ENCODE results near the gene CYP4F11. TPM values are rescaled to one million over a fixed set of nuclear protein-coding genes. Genes with fewer than 3 reads are reported as not detected.
"Not testable (repeated sequence)": the region's sequence is repeated elsewhere in the genome, so short reads cannot be mapped to it uniquely, and the experiment has no call there.

CYP4F11 gene
- total RNA-seq, 1 experiment from 2014 or later: not detected

DNA sequence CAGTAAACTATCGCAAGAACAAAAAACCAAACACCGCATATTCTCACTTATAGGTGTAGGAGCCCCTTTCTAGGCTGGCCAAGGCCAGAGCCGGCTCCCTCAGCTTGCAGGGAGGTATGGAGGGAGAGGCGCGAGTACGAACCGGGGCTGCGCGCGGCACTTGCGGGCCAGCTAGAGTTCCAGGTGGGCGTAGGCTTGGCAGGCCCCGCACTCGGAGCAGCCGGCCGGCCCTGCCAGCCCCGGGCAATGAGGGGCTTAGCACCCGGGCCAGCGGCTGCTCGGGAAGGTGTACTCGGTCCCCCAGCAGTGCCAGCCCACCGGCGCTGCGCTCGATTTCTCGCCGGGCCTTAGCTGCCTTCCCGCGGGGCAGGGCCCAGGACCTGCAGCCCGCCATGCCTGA lies 34.8 kb downstream of the CYP4F11 start:
- CTCF ChIA-PET; H3K36me3 ChIP-seq (ENCODE audit: control insufficient read depth, insufficient read depth, low read length); H3K27me3 ChIP-seq (replicated peaks; ENCODE audit: control insufficient read depth, insufficient read depth, low read length); DNase-seq; H3K4me1 ChIP-seq; H3K36me3 Mint-ChIP-seq (ENCODE audit: insufficient read depth, unreplicated experiment); H3K4me3 Mint-ChIP-seq (ENCODE audit: unreplicated experiment); H3K4me1 Mint-ChIP-seq (ENCODE audit: low read depth, unreplicated experiment); BruUV-seq (replicated peaks); intact Hi-C loops (cut with micrococcal nuclease; ENCODE audit: unreplicated experiment); POLR2A ChIA-PET; H3K27ac Mint-ChIP-seq (ENCODE audit: unreplicated experiment); H3K27me3 Mint-ChIP-seq (ENCODE audit: insufficient read depth, unreplicated experiment); H3K4me3 ChIP-seq (ENCODE audit: low read depth, low read length); H3K9me3 ChIP-seq: not testable (repeated sequence)
- peaks cover 14% of the 10 kb centered on the region for H3K9me3 Mint-ChIP-seq (ENCODE audit: unreplicated experiment)

DNA sequence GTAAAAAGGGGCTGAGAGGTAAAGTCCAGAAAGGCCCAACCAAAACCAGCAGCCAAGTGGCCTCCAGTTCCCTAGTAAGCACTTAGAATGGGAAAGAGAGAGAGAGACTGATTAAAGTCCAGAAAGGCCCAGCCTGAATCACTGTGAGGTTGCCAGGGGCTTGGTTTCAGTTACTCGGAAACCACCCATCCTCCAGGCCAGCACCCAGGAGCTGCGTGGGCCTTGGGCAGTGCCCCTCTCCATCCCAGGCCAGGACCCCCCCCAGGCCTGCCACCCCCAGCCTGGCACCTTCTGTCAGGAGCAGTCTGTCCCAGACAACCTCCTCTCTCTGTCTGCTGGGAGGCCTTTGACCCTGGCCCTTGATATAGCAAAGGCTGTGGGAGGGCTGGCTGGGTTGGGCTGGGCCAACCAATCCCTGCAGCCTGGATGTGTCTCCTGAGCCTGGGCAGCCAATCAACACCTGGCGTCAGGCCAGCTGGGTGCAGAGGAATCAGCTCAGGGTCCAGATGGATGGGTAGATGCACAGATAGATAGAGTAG lies 36.5 kb downstream of the CYP4F11 start, which contains the start of gene CYP4F2:
Gene CYP4F2 (minus strand): TSS at position 337 of the 539 bp plus-strand sequence. CDS start 463 bp downstream, outside the sequence.
- intact Hi-C loops (cut with micrococcal nuclease; ENCODE audit: unreplicated experiment): no loop called here
- H3K4me1 Mint-ChIP-seq (ENCODE audit: low read depth, unreplicated experiment): no peaks in the 10 kb centered on the region
- Histone ChIP-seq H3K9me3 (no peaks in the 10 kb centered on the region), H3K36me3 (ENCODE audit: control insufficient read depth, insufficient read depth, low read length) (no peaks in the 10 kb centered on the region), H3K27me3 (replicated peaks; ENCODE audit: control insufficient read depth, insufficient read depth, low read length) (no peaks in the 10 kb centered on the region), H3K4me1 (no peaks in the 10 kb centered on the region), H3K4me3 (ENCODE audit: low read depth, low read length) (no peak within 1 kb of the TSS)
- H3K4me3 Mint-ChIP-seq (ENCODE audit: unreplicated experiment): no peak within 1 kb of the TSS
- CTCF ChIA-PET: no interaction called here
- no TSS peak for BruUV-seq (replicated peaks)
- TF ChIP-seq, protein P1, sequence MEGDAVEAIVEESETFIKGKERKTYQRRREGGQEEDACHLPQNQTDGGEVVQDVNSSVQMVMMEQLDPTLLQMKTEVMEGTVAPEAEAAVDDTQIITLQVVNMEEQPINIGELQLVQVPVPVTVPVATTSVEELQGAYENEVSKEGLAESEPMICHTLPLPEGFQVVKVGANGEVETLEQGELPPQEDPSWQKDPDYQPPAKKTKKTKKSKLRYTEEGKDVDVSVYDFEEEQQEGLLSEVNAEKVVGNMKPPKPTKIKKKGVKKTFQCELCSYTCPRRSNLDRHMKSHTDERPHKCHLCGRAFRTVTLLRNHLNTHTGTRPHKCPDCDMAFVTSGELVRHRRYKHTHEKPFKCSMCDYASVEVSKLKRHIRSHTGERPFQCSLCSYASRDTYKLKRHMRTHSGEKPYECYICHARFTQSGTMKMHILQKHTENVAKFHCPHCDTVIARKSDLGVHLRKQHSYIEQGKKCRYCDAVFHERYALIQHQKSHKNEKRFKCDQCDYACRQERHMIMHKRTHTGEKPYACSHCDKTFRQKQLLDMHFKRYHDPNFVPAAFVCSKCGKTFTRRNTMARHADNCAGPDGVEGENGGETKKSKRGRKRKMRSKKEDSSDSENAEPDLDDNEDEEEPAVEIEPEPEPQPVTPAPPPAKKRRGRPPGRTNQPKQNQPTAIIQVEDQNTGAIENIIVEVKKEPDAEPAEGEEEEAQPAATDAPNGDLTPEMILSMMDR (IDR thresholded peaks at IDR 0.05; ENCODE audit: insufficient read depth in 1 of 2, low read depth in 1 of 2, low read length in 1 of 2, severe bottlenecking in 1 of 2, unreplicated experiment in 1 of 2): no peak
- H3K27ac Mint-ChIP-seq (ENCODE audit: unreplicated experiment): no peak within 1 kb of the TSS
- no peak for DNase-seq
- peaks cover 14% of the 10 kb centered on the region for H3K9me3 Mint-ChIP-seq (ENCODE audit: unreplicated experiment)
- POLR2A ChIA-PET: no interaction called here
- H3K36me3 Mint-ChIP-seq (ENCODE audit: insufficient read depth, unreplicated experiment): peaks cover 5% of the 10 kb centered on the region
- no peaks in the 10 kb centered on the region for H3K27me3 Mint-ChIP-seq (ENCODE audit: insufficient read depth, unreplicated experiment)

DNA sequence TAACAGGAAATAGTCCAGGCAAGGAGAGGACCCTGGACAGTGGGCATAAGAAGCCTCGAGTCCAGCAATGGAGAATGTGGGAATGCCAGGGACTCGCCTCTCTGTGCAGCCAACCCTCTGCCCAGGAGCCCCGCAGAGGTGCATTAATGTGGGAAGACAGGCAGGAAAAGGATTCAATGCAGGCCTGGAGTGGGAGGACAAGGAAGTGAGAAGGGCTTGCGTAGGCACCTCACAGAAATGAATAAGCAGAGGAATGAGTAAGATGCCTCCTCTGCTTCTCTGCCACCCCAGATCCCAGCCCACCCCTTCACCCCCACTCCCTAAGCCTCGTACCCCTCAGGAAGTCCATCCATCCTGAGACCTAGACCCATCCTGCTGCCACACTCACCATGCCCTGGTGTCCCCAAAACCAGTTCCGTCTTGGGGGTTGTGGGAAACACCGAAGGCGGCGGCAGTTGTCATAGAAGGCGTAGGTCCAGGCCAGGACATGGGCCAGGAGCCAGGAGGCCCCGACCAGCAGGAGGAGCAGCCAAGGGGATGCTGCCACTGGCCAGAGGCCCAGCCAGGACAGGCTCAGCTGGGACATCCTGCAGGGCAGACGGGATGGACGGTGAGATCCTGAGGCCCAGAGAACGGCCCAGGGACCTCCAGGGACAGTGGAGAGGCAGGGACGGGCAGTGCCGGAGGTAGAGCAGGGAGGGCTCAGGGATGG lies 37.1 kb downstream of the CYP4F11 start:
- DNase-seq: no peak
- no peaks in the 10 kb centered on the region for H3K4me1 Mint-ChIP-seq (ENCODE audit: low read depth, unreplicated experiment)
- no TSS peak for BruUV-seq (replicated peaks)
- no peak overlapping the region for H3K4me3 Mint-ChIP-seq (ENCODE audit: unreplicated experiment)
- intact Hi-C loops (cut with micrococcal nuclease; ENCODE audit: unreplicated experiment): no loop called here
- no peak overlapping the region for H3K4me3 ChIP-seq (ENCODE audit: low read depth, low read length)
- no peaks in the 10 kb centered on the region for H3K4me1 ChIP-seq
- no peaks in the 10 kb centered on the region for H3K27me3 ChIP-seq (replicated peaks; ENCODE audit: control insufficient read depth, insufficient read depth, low read length)
- ChIA-PET CTCF (no interaction called here), POLR2A (no interaction called here)
- H3K27ac Mint-ChIP-seq (ENCODE audit: unreplicated experiment): no peak overlapping the region
- TF ChIP-seq, protein P1 (IDR thresholded peaks at IDR 0.05; ENCODE audit: insufficient read depth in 1 of 2, low read depth in 1 of 2, low read length in 1 of 2, severe bottlenecking in 1 of 2, unreplicated experiment in 1 of 2): no peak
- H3K9me3 ChIP-seq: no peaks in the 10 kb centered on the region
- H3K36me3 ChIP-seq (ENCODE audit: control insufficient read depth, insufficient read depth, low read length): no peaks in the 10 kb centered on the region
- no peaks in the 10 kb centered on the region for H3K27me3 Mint-ChIP-seq (ENCODE audit: insufficient read depth, unreplicated experiment)
- H3K36me3 Mint-ChIP-seq (ENCODE audit: insufficient read depth, unreplicated experiment): peaks cover 5% of the 10 kb centered on the region
- peaks cover 14% of the 10 kb centered on the region for H3K9me3 Mint-ChIP-seq (ENCODE audit: unreplicated experiment)

All from Caco-2 (cell line).